Osteoblast (primary cell): ENCODE measurements around the gene PLS1. TPM values are rescaled to one million over a fixed set of nuclear protein-coding genes. Genes with fewer than 3 reads are reported as not detected.

Experiments used
- DNase-seq: peaks from one replicate; pipeline ENCODE4 v3.0.0; 2011; ENCODE audit warnings: low spot score, mixed read lengths; ENCODE audit not compliant: insufficient read length; ENCODE audit errors: missing footprints
- H2AFZ ChIP-seq: 2 replicates; pipeline ENCODE4 v1.6.0; 2011; ENCODE audit warnings: mild to moderate bottlenecking, low read length
- H3K27ac ChIP-seq: 2 replicates; pipeline ENCODE4 v1.5.1; 2011; ENCODE audit warnings: mild to moderate bottlenecking, low read depth, low read length, moderate library complexity
- H3K27me3 ChIP-seq: 2 replicates; pipeline ENCODE4 v1.6.0; 2012; ENCODE audit warnings: mild to moderate bottlenecking, control low read depth, inconsistent platforms, low read length, moderate library complexity; ENCODE audit not compliant: insufficient read depth
- H3K36me3 ChIP-seq: 2 replicates; pipeline ENCODE4 v1.5.1; 2011; ENCODE audit warnings: mild to moderate bottlenecking, low read length, control low read depth, moderate library complexity; ENCODE audit not compliant: insufficient read depth
- H3K4me1 ChIP-seq: 2 replicates; pipeline ENCODE4 v1.5.1; 2011; ENCODE audit warnings: mild to moderate bottlenecking, low read length, control low read depth, moderate library complexity; ENCODE audit not compliant: insufficient read depth
- H3K4me2 ChIP-seq: 2 replicates; pipeline ENCODE4 v1.6.0; 2011; ENCODE audit warnings: mild to moderate bottlenecking, low read length; ENCODE audit not compliant: insufficient read depth
- H3K4me3 ChIP-seq: fragments of 200-600 bp; sonication (generic); 3 replicates; pipeline ENCODE4 v1.5.1; 2012; ENCODE audit warnings: mild to moderate bottlenecking, low read length, inconsistent platforms; ENCODE audit not compliant: insufficient read depth
- H3K79me2 ChIP-seq: 2 replicates; pipeline ENCODE4 v1.6.0; 2012; ENCODE audit warnings: mild to moderate bottlenecking, low read length, control low read depth, inconsistent platforms; ENCODE audit not compliant: insufficient read depth
- H3K9me3 ChIP-seq: 2 replicates; pipeline ENCODE4 v1.5.1; 2011; ENCODE audit warnings: low read depth, low read length, control low read depth
- H4K20me1 ChIP-seq: 2 replicates; pipeline ENCODE4 v1.6.0; 2012; ENCODE audit warnings: mild to moderate bottlenecking, low read length, control low read depth; ENCODE audit not compliant: insufficient read depth
- total RNA-seq: library from RNA; depleted of rRNA; stranded (reverse); fragments of >200 nt; gene quantifications from 2 replicates; pipeline ENCODE4 v1.2.3, GENCODE V29; 2012
- TF ChIP-seq, protein P1 (sequence below): IDR thresholded peaks from 2 replicates; pipeline ENCODE4 v1.5.1; 2011; ENCODE audit warnings: mild to moderate bottlenecking, low read depth, low read length, moderate library complexity; ENCODE audit errors: extremely low read depth

PLS1 gene
- total RNA-seq, 1 donor = 1.1 TPM

DNA sequence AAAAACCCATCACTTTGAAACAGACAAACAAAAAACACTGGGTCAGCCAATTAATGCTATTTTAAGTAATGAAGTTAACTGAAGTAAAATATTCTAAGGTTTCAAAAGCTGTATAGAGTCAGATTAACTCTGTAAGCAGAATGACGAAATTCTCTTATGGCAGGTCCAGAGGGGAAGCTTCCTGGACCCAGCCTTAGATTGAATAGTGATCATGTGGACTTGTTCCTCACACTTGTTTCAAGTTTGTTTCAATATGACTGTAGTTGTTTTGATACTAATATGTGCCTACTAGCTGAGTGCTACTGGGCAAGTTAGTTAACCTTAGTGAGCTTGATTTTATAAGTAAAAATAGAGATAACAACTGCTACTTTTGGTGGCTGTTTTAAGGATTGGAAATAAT, 32.6 kb downstream of the PLS1 start:
- no peak overlapping the region for H3K27ac ChIP-seq
- no peaks in the 10 kb centered on the region for H3K4me1 ChIP-seq
- no peaks in the 10 kb centered on the region for H3K36me3 ChIP-seq
- no peaks in the 10 kb centered on the region for H4K20me1 ChIP-seq
- H3K79me2 ChIP-seq = no peaks in the 10 kb centered on the region
- no peak overlapping the region for H3K4me3 ChIP-seq
- no peak overlapping the region for H2AFZ ChIP-seq
- no peaks in the 10 kb centered on the region for H3K9me3 ChIP-seq
- no peak overlapping the region for H3K4me2 ChIP-seq
- no peak for DNase-seq
- H3K27me3 ChIP-seq = no peaks in the 10 kb centered on the region
- TF ChIP-seq, protein P1, sequence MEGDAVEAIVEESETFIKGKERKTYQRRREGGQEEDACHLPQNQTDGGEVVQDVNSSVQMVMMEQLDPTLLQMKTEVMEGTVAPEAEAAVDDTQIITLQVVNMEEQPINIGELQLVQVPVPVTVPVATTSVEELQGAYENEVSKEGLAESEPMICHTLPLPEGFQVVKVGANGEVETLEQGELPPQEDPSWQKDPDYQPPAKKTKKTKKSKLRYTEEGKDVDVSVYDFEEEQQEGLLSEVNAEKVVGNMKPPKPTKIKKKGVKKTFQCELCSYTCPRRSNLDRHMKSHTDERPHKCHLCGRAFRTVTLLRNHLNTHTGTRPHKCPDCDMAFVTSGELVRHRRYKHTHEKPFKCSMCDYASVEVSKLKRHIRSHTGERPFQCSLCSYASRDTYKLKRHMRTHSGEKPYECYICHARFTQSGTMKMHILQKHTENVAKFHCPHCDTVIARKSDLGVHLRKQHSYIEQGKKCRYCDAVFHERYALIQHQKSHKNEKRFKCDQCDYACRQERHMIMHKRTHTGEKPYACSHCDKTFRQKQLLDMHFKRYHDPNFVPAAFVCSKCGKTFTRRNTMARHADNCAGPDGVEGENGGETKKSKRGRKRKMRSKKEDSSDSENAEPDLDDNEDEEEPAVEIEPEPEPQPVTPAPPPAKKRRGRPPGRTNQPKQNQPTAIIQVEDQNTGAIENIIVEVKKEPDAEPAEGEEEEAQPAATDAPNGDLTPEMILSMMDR = no peak

DNA sequence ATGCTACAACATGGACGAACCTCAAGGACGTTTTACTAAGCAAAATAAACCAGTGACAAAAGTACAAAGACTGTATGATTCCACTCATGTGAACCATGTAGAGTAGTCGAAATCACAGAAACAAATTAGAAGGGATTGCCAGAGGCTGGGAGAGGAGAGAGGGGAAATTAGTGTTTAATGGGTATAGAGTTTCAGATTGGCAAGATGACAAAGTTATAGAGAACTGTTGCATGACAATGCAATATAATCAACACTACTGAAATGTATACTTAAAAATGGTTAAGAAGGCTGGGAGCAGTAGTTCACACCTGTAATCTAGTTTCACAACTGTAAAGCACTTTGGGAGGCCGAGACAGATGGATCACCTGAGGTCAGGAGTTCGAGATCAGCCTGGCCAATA, 36.9 kb downstream of the PLS1 start:
- Histone ChIP-seq H3K79me2 (no peaks in the 10 kb centered on the region), H3K4me3 (no peak overlapping the region), H3K4me1 (no peaks in the 10 kb centered on the region), H3K27me3 (no peaks in the 10 kb centered on the region), H3K4me2 (no peak overlapping the region), H3K36me3 (no peaks in the 10 kb centered on the region), H4K20me1 (no peaks in the 10 kb centered on the region), H3K9me3 (no peaks in the 10 kb centered on the region), H3K27ac (no peak overlapping the region), H2AFZ (no peak overlapping the region)
- DNase-seq = no peak
- TF ChIP-seq, protein P1 = no peak

DNA sequence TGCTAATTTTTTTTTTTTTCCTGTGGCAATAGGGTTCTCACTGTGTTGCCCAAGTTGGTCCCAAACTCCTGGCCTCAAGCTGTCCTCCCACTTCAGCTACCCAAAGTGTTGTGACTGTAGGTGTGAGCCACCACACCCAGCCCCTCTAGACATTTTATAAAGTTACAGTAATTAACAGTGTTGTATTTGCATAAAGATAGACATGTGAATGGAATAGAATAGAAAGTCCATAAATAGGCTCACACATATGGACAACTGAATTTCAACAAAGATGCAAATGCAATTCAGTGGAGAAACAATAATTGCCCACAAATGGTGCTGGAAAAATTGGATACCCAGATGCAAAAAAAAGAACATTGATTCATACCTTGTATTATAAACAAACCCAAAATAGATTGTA, 39.9 kb downstream of the PLS1 start:
- Histone ChIP-seq H3K4me3 (no peak overlapping the region), H3K4me1 (no peaks in the 10 kb centered on the region), H3K9me3 (no peaks in the 10 kb centered on the region), H3K79me2 (no peaks in the 10 kb centered on the region), H2AFZ (no peak overlapping the region), H3K36me3 (no peaks in the 10 kb centered on the region), H4K20me1 (no peaks in the 10 kb centered on the region), H3K27me3 (no peaks in the 10 kb centered on the region), H3K27ac (no peak overlapping the region), H3K4me2 (no peak overlapping the region)
- DNase-seq = no peak
- TF ChIP-seq, protein P1 = no peak

DNA sequence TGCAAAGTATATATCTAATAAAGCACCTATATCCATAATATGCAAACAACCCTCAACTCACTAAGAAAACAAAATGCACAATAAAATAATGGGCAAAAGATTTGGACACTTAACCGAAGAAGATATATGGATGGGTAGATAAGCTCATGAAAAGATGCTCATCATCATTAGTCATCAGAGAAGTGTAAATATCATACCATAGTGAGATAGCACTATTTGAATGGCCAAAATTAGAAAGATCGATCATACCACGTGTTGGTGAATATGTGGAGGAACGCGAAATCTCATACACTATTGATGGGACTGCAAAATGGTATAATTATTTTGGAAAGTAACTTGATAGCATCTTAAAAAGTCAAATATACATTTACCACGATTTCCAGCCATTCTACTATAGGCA, 40.5 kb downstream of the PLS1 start:
- no peak for DNase-seq
- H3K4me3 ChIP-seq = no peak overlapping the region
- H3K36me3 ChIP-seq = no peaks in the 10 kb centered on the region
- no peaks in the 10 kb centered on the region for H3K9me3 ChIP-seq
- TF ChIP-seq, protein P1 = no peak
- no peaks in the 10 kb centered on the region for H4K20me1 ChIP-seq
- no peak overlapping the region for H2AFZ ChIP-seq
- H3K27me3 ChIP-seq = no peaks in the 10 kb centered on the region
- no peaks in the 10 kb centered on the region for H3K4me1 ChIP-seq
- no peaks in the 10 kb centered on the region for H3K79me2 ChIP-seq
- H3K27ac ChIP-seq = no peak overlapping the region
- no peak overlapping the region for H3K4me2 ChIP-seq
